ENCODE data around the gene CCNA2. TPM values are rescaled to one million over a fixed set of nuclear protein-coding genes. Genes with fewer than 3 reads are reported as not detected.

Gene CCNA2
- total RNA-seq, 2 experiments from 2014 or later: 128 to 143 TPM

DNA sequence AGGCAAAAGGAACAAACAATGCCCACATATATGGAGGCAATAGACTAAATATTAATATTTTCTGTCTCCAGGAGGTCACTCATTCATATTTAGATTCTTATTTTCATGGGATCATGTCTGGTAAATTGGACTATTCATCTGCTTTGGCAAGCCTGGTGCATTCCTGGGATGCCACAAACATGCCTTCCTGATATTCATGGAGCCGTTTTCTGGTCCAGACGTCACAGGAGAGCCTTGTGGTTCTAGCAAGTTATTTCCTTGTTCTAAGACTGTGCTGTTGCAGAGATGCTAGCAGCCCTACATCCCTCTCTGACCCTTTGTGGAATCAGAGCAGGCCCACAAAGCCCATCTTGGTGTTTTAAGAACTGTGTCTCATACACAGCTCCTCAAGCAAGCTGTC lies 38.7 kb downstream of the CCNA2 start:
- DNase-seq: no peak
- peaks cover 41% of the 10 kb centered on the region for H3K27me3 Mint-ChIP-seq
- H3K27ac Mint-ChIP-seq: no peak overlapping the region
- no peaks in the 10 kb centered on the region for H3K36me3 Mint-ChIP-seq (ENCODE audit: low read depth)
- CTCF ChIA-PET: interaction anchor here (1.0 kb wide), 1 partner anchor 10 kb away, joined by 4 read pairs; no protein-coding TSS in a partner anchor
- POLR2A ChIA-PET: no interaction called here
- H3K4me3 Mint-ChIP-seq: no peak overlapping the region
- H3K4me1 Mint-ChIP-seq: peaks cover 9% of the 10 kb centered on the region
- peaks cover 4% of the 10 kb centered on the region for H3K9me3 Mint-ChIP-seq

DNA sequence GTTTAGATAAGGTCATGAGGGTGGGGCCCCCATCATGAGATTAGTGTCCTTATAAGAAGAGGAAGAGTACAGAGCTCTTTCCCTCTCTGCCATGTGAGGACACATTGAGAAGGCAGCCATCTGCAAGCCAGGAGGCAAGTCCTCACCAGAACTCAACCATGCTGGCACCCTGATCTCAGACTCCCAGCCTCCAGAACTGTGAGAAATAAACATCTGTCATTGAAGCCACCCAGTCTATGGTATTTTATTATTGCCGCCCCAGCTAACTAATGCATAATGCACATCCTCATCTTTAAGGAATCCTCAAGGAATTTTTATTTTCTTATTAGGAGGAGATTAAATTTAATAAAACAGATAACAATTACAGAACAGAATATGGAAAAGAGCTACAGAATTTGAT lies 39.3 kb downstream of the CCNA2 start:
- no peak for DNase-seq
- no peak overlapping the region for H3K27ac Mint-ChIP-seq
- CTCF ChIA-PET: interaction anchor here (1.0 kb wide), 1 partner anchor 10 kb away, joined by 4 read pairs; no protein-coding TSS in a partner anchor
- POLR2A ChIA-PET: no interaction called here
- peaks cover 4% of the 10 kb centered on the region for H3K9me3 Mint-ChIP-seq
- peaks cover 7% of the 10 kb centered on the region for H3K4me1 Mint-ChIP-seq
- H3K36me3 Mint-ChIP-seq (ENCODE audit: low read depth): no peaks in the 10 kb centered on the region
- no peak overlapping the region for H3K4me3 Mint-ChIP-seq
- H3K27me3 Mint-ChIP-seq: peaks cover 44% of the 10 kb centered on the region

GRCh38 chr4:121783210-121783609 lies 40.5 kb downstream of the CCNA2 start:
- Mint-ChIP-seq H3K27me3 (peaks cover 44% of the 10 kb centered on the region), H3K4me1 (no peaks in the 10 kb centered on the region), H3K36me3 (ENCODE audit: low read depth) (no peaks in the 10 kb centered on the region), H3K9me3 (peaks cover 4% of the 10 kb centered on the region), H3K4me3 (no peak overlapping the region), H3K27ac (no peak overlapping the region)
- no peak for DNase-seq
- ChIA-PET CTCF (no interaction called here), POLR2A (no interaction called here)

DNA sequence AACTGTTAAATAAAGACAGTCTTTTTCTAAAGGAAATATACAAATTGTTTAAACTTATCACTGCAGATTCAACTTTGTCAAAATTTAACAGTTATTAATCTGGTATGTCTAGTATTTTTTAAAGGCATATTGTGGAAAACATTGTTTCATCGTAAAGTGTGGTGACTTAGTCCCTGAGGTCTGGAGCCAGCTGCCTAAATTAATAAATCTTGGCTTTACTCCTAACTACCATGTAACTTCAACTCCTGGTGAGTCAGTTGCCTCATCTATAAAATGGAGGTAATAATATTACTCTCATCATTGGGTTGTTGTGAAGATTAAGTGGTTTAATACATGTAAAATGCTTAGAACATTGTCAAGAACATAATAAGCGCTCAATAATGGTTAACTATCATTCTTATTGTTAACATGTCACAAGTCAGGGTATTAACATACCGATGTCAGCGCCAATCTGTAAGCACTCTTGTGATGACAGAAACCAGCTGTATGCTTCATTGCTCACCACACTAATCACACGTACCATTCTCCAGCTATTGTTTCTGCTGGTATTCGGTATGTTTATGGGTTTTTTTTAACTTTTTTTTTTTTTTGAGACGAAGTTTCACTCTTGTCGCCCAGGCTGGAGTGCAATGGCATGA lies 44.6 kb downstream of the CCNA2 start:
- Mint-ChIP-seq H3K27ac (no peak overlapping the region), H3K9me3 (no peaks in the 10 kb centered on the region)
- CTCF ChIA-PET: interaction anchor here (1.2 kb wide), 1 partner anchor 19 kb away, joined by 3 read pairs; no protein-coding TSS in a partner anchor

DNA sequence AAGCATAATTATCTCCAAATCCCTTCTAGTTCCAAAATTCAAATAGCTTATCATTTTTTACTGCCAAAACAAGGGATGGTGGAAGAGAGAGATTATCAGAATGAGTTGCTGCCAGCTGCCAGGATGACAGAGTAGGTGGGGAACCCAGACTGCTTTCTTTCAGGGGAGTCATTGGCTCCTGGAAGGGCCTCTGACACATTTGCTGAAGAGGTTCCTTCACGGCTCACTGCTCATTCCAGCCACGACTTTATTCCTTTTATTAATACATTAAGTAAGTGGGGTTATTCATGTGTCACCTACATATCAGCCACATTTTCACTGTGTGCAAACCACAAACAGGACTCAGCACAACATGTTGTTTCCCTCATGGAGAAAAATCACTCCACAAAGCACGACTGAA lies 46.1 kb downstream of the CCNA2 start:
- ChIA-PET CTCF (interaction anchor here (1.0 kb wide), 1 partner anchor 10 kb away, joined by 4 read pairs; no protein-coding TSS in a partner anchor), POLR2A (no interaction called here)

More for the DNA sequence above, 44.6 kb downstream of the CCNA2 start:
- Mint-ChIP-seq H3K4me3 (no peak overlapping the region), H3K4me1 (peaks cover 2% of the 10 kb centered on the region), H3K27me3 (peaks cover 32% of the 10 kb centered on the region), H3K36me3 (ENCODE audit: low read depth) (no peaks in the 10 kb centered on the region)
- no peak for DNase-seq
- POLR2A ChIA-PET: no interaction called here

GRCh38 chr4:121776610-121777401 lies 46.9 kb downstream of the CCNA2 start:
- Mint-ChIP-seq H3K36me3 (ENCODE audit: low read depth) (no peaks in the 10 kb centered on the region), H3K9me3 (no peaks in the 10 kb centered on the region), H3K27me3 (peaks cover 33% of the 10 kb centered on the region), H3K4me1 (peaks cover 2% of the 10 kb centered on the region), H3K27ac (no peak overlapping the region), H3K4me3 (no peak overlapping the region)
- no peak for DNase-seq
- ChIA-PET CTCF (interaction anchor here (0.8 to 1.0 kb wide), 2 partner anchors 10 to 99 kb away, joined by 3 to 4 read pairs; no protein-coding TSS in a partner anchor), POLR2A (no interaction called here)

More for the DNA sequence above, 46.1 kb downstream of the CCNA2 start:
- no peak overlapping the region for H3K4me3 Mint-ChIP-seq
- DNase-seq: no peak
- H3K36me3 Mint-ChIP-seq (ENCODE audit: low read depth): no peaks in the 10 kb centered on the region
- H3K4me1 Mint-ChIP-seq: peaks cover 2% of the 10 kb centered on the region
- H3K27ac Mint-ChIP-seq: no peak overlapping the region
- H3K27me3 Mint-ChIP-seq: peaks cover 28% of the 10 kb centered on the region
- no peaks in the 10 kb centered on the region for H3K9me3 Mint-ChIP-seq

DNA sequence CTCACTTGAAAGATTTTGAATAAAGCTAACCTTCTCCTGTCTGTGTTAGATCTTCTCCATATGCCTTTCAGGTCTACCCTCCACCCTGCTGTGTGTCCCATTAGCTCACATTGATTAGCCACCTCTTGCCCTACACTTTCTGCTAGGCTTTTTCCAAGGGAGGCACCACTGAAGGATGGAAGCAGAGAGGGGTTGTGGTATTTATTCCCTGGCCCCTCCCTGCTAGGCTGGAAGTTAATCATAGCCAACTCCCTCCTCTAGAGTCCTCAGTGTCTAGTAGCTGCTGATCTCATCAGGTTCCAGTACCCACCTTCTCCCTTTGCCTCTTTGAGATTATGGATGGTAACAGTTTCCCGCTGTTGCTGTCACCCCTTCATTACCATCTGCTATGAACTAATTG lies 49.8 kb downstream of the CCNA2 start:
- Mint-ChIP-seq H3K9me3 (no peaks in the 10 kb centered on the region), H3K36me3 (ENCODE audit: low read depth) (no peaks in the 10 kb centered on the region), H3K4me3 (no peak overlapping the region), H3K4me1 (peaks cover 2% of the 10 kb centered on the region), H3K27me3 (peaks cover 34% of the 10 kb centered on the region), H3K27ac (no peak overlapping the region)
- DNase-seq: no peak
- POLR2A ChIA-PET: no interaction called here
- CTCF ChIA-PET: no interaction called here

GRCh38 chr4:121771869-121772268 lies 51.8 kb downstream of the CCNA2 start:
- POLR2A ChIA-PET: no interaction called here
- CTCF ChIA-PET: no interaction called here
- Mint-ChIP-seq H3K4me3 (no peak overlapping the region), H3K27me3 (peaks cover 34% of the 10 kb centered on the region), H3K36me3 (ENCODE audit: low read depth) (no peaks in the 10 kb centered on the region), H3K9me3 (no peaks in the 10 kb centered on the region), H3K27ac (no peak overlapping the region), H3K4me1 (peaks cover 2% of the 10 kb centered on the region)
- DNase-seq: no peak

- no peak overlapping the region for H3K27ac Mint-ChIP-seq
- no peak for DNase-seq
- H3K27me3 Mint-ChIP-seq: peaks cover 54% of the 10 kb centered on the region
- peaks cover 8% of the 10 kb centered on the region for H3K4me1 Mint-ChIP-seq
- no peak overlapping the region for H3K4me3 Mint-ChIP-seq
- H3K9me3 Mint-ChIP-seq: no peaks in the 10 kb centered on the region
- ChIA-PET POLR2A (no interaction called here), CTCF (no interaction called here)
- H3K36me3 Mint-ChIP-seq (ENCODE audit: low read depth): no peaks in the 10 kb centered on the region
These were observed 54.3 kb downstream of the CCNA2 start for GRCh38 chr4:121769341-121769740.

DNA sequence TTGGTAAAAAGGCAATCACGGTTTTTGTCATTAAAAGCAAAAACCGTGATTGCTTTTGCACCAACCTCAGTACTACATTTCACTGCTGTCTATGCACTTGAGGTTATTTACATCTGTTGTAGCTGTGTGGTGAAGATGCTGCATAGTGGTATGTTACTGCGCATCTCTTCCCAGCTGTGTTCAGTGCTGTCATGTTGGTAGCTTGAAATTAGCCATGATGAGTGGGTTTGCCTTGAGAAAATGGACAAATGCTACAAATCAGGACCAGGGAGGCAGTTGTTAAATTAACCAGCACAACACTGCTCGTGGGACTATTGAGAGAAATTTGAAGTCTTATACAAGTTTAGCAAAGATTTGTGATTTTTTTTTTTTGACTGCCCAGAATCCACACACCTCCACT lies 56.5 kb downstream of the CCNA2 start:
- Mint-ChIP-seq H3K27me3 (peaks cover 65% of the 10 kb centered on the region), H3K9me3 (no peaks in the 10 kb centered on the region), H3K36me3 (ENCODE audit: low read depth) (no peaks in the 10 kb centered on the region), H3K4me1 (peaks cover 12% of the 10 kb centered on the region), H3K27ac (no peak overlapping the region), H3K4me3 (no peak overlapping the region)
- no peak for DNase-seq
- ChIA-PET POLR2A (no interaction called here), CTCF (no interaction called here)

Other genes with a start within 250 kb of the CCNA2 start
- 100 to 1,000 TPM; 224 to 260 TPM for gene ANXA5, start 126.9 kb downstream of the CCNA2 start, total RNA-seq
- not detected for gene SMIM43, start 58.7 kb downstream of the CCNA2 start, total RNA-seq
- gene EXOSC9, start 22.6 kb downstream of the CCNA2 start, total RNA-seq: 10 to 100 TPM; 56.2 to 58.1 TPM
- gene BBS7, start 46.6 kb upstream of the CCNA2 start, total RNA-seq: 10 to 100 TPM; 16.3 to 21.5 TPM
- gene TRPC3, start 128.2 kb upstream of the CCNA2 start, total RNA-seq: under 1 TPM; 0.85 to 0.94 TPM

Measured in activated CD4-positive, alpha-beta T cell treated with anti-CD3 and anti-CD28 coated beads, Interleukin-2, amount 10 ng/mL, durations not matched to agents 7 days and 5 days (primary cell).